Spinal cord (tissue), 10 donors: ENCODE measurements around the gene SUPT4H1. TPM values are rescaled to one million over a fixed set of nuclear protein-coding genes. Genes with fewer than 3 reads are reported as not detected.

Experiments
- DNase-seq, 6 donors: peaks; one replicate each; pipeline versions ENCODE4 v3.0.0 to v3.0.0-alpha.2; 2013 to 2015; ENCODE audit warnings: low spot score in 6 of 6, low read depth in 4 of 6
- H3K27ac ChIP-seq: one replicate; pipeline ENCODE4 v1.5.1; 2013; ENCODE audit warnings: low read depth, low read length, control low read depth
- H3K27me3 ChIP-seq: one replicate; pipeline ENCODE4 v1.6.1; 2013; ENCODE audit warnings: low read length; ENCODE audit not compliant: control insufficient read depth, insufficient read depth
- H3K36me3 ChIP-seq: one replicate; pipeline ENCODE4 v1.6.1; 2013; ENCODE audit warnings: low read length; ENCODE audit not compliant: control insufficient read depth, insufficient read depth
- H3K4me1 ChIP-seq: one replicate; pipeline ENCODE4 v1.6.1; 2013; ENCODE audit warnings: low read length; ENCODE audit not compliant: control insufficient read depth, insufficient read depth
- H3K4me3 ChIP-seq: one replicate; pipeline ENCODE4 v1.5.1; 2013; ENCODE audit warnings: low read depth, low read length, control low read depth
- H3K9me3 ChIP-seq: one replicate; pipeline ENCODE4 v1.6.1; 2013; ENCODE audit warnings: low read length; ENCODE audit not compliant: control insufficient read depth, insufficient read depth
- WGBS: methylation state at CpG from one replicate; pipeline ENCODE4 v1.1.5; 2013; ENCODE audit warnings: missing lambda C conversion rate; ENCODE audit not compliant: insufficient coverage; 5-methylcytosine and 5-hydroxymethylcytosine counted together
- polyA plus RNA-seq, 2 donors: library from polyadenylated mRNA; unstranded; fragments of 120-200 nt; gene quantifications; one replicate each; pipeline ENCODE4 v1.2.1, GENCODE V29; 2013; ENCODE audit not compliant: insufficient read length in 2 of 2
- total RNA-seq, 2 donors: library from RNA; depleted of rRNA in 1 of 2; stranded (reverse); fragments of 120-200 nt in 1 of 2; fragments of >200 nt in 1 of 2; gene quantifications; one replicate each; pipeline versions ENCODE4 v1.2.3 to v1.2.4, GENCODE V29; 2013 to 2014
- donor health status: healthy.

Gene SUPT4H1
- total and polyA plus RNA-seq, 4 donors = 48.4 to 97.8 (median 87.5) TPM

- Histone ChIP-seq H3K4me3 (no peak overlapping the region), H3K9me3 (no peaks in the 10 kb centered on the region), H3K27ac (peak overlapping the region; percentile 15), H3K27me3 (no peaks in the 10 kb centered on the region), H3K36me3 (no peaks in the 10 kb centered on the region), H3K4me1 (no peaks in the 10 kb centered on the region)
- no peak for DNase-seq
- WGBS = 62% methylated on average over 4 of the region's 4 CpGs
Measured at GRCh38 chr17:58382108-58382871, 30.3 kb upstream of the SUPT4H1 start.

- DNase-seq = peak in 2 of 6 donors; percentile 5 to 70
- WGBS = 37% methylated on average over 2 of the region's 3 CpGs
Measured at GRCh38 chr17:58381124-58382035, 29.4 kb upstream of the SUPT4H1 start.

GRCh38 chr17:58380207-58381123 lies 28.5 kb upstream of the SUPT4H1 start:
- WGBS = 60% methylated on average over 1 of the region's 5 CpGs

More at GRCh38 chr17:58381124-58382035, 29.4 kb upstream of the SUPT4H1 start:
- H3K27ac ChIP-seq = peak overlapping the region; percentile 15
- H3K27me3 ChIP-seq = no peaks in the 10 kb centered on the region
- H3K4me3 ChIP-seq = no peak overlapping the region
- H3K36me3 ChIP-seq = no peaks in the 10 kb centered on the region
- no peaks in the 10 kb centered on the region for H3K4me1 ChIP-seq
- H3K9me3 ChIP-seq = no peaks in the 10 kb centered on the region

GRCh38 chr17:58379511-58379824 lies 27.5 kb upstream of the SUPT4H1 start:
- WGBS = 93% methylated on average over 3 of the region's 3 CpGs
- no peak overlapping the region for H3K27ac ChIP-seq
- no peaks in the 10 kb centered on the region for H3K36me3 ChIP-seq
- H3K9me3 ChIP-seq = no peaks in the 10 kb centered on the region
- no peaks in the 10 kb centered on the region for H3K4me1 ChIP-seq
- no peaks in the 10 kb centered on the region for H3K27me3 ChIP-seq
- H3K4me3 ChIP-seq = no peak overlapping the region
- DNase-seq = no peak

More at GRCh38 chr17:58380207-58381123, 28.5 kb upstream of the SUPT4H1 start:
- Histone ChIP-seq H3K27me3 (no peaks in the 10 kb centered on the region), H3K4me3 (no peak overlapping the region), H3K36me3 (no peaks in the 10 kb centered on the region), H3K9me3 (no peaks in the 10 kb centered on the region), H3K27ac (no peak overlapping the region), H3K4me1 (no peaks in the 10 kb centered on the region)
- DNase-seq = no peak

GRCh38 chr17:58378733-58379510 lies 26.9 kb upstream of the SUPT4H1 start:
- no peak for DNase-seq
- H3K9me3 ChIP-seq = no peaks in the 10 kb centered on the region
- no peak overlapping the region for H3K27ac ChIP-seq
- no peaks in the 10 kb centered on the region for H3K36me3 ChIP-seq
- WGBS = 38% methylated on average over 2 of the region's 8 CpGs
- H3K27me3 ChIP-seq = no peaks in the 10 kb centered on the region
- H3K4me1 ChIP-seq = no peaks in the 10 kb centered on the region
- no peak overlapping the region for H3K4me3 ChIP-seq

- H3K4me1 ChIP-seq = no peaks in the 10 kb centered on the region
- no peak for DNase-seq
- H3K9me3 ChIP-seq = no peaks in the 10 kb centered on the region
- H3K27ac ChIP-seq = no peak overlapping the region
- WGBS = 40% methylated on average over 1 of the region's 5 CpGs
- no peaks in the 10 kb centered on the region for H3K27me3 ChIP-seq
- no peaks in the 10 kb centered on the region for H3K36me3 ChIP-seq
- no peak overlapping the region for H3K4me3 ChIP-seq
Measured at GRCh38 chr17:58377661-58378060, 25.7 kb upstream of the SUPT4H1 start.

GRCh38 chr17:58377093-58377601 lies 25.1 kb upstream of the SUPT4H1 start:
- no peaks in the 10 kb centered on the region for H3K9me3 ChIP-seq
- H3K27ac ChIP-seq = no peak overlapping the region
- no peaks in the 10 kb centered on the region for H3K27me3 ChIP-seq
- no peaks in the 10 kb centered on the region for H3K36me3 ChIP-seq
- no peaks in the 10 kb centered on the region for H3K4me1 ChIP-seq
- DNase-seq = no peak
- 64% methylated on average over 2 of the region's 3 CpGs for WGBS
- H3K4me3 ChIP-seq = no peak overlapping the region

GRCh38 chr17:58376472-58377000 lies 24.5 kb upstream of the SUPT4H1 start:
- Histone ChIP-seq H3K4me1 (no peaks in the 10 kb centered on the region), H3K36me3 (no peaks in the 10 kb centered on the region), H3K4me3 (no peak overlapping the region), H3K27ac (no peak overlapping the region), H3K9me3 (no peaks in the 10 kb centered on the region), H3K27me3 (no peaks in the 10 kb centered on the region)
- no peak for DNase-seq
- 91% methylated on average over 1 of the region's 4 CpGs for WGBS
